ENCODE results near the gene COA4.
A peak's percentile ranks its signal among the peaks of the same experiment; 100 is the strongest.
"Not testable (repeated sequence)": the region's sequence is repeated elsewhere in the genome, so short reads cannot be mapped to it uniquely, and the experiment has no call there.

Gene COA4

DNA sequence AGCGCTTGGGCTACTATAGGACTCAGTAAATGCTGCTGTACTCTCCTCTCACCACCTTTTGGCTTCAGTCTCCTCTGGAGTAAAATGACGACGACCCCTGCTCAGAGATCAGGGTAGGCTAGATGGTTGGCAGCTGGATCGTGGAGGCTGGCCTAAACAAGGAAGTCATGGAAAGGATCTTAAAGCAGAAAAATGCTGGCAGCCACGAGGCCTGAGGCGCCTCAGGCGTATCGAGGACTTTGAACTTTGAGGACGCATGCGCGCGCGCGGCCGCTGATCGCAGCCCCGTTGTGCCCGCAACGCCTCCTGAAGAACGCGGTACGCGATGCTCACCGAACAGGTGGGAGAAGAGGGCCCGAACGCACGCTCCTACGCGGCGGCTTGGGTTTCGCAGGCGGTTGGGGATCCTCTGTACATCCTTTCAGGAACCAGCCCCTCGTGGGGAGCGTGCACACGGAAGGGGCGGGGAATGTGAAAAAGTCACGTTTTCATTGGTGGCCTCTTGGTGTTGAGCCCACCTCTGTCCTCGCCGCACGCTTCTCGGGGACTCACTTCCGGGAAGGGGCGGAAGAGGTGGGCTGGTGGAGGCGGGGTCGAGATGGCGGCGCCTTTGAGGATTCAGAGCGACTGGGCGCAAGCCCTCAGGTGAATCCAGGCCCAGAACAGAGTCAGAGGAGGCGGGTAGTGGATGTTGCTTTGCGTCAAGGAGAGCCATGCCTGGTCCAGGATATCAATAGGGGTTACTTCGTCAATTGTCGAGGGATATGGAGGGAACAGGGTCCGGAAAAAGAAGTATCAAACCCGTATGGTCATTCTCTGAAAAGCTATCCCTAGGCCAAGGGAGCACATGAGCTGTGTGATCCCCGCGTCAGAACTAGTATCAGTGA lies at the start of gene COA4, which contains the start of gene PAAF1:
Gene COA4 (minus strand): TSS at position 423 of the 887 bp plus-strand sequence. CDS start 3,468 bp downstream, outside the sequence.
Gene PAAF1 (plus strand): TSS at position 576 of the 887 bp plus-strand sequence. CDS start 23 bp downstream, at position 599.
- peak; percentile 93 for DNase-seq (ENCODE audit: low read depth)

DNA sequence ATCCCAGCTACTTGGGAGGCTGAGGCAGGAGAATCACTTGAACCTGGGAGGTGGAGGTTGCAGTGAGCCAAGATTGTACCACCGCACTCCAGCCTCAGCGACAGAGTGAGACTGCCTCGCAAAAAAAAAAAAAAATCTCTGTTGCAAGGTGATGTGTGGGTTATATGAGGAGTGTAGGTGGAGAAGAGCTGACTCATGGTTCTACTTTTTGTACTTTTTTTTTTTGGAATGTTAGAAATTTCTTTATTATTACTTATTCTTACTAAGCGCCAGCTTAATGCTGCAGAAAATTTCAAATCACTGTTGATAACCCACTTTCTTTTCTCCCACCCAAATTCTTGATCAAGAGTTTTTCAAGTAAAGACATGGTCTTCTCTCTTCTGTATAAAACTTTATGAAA lies 44.5 kb upstream of the COA4 start:
- no peak for DNase-seq (ENCODE audit: low read depth)

DNA sequence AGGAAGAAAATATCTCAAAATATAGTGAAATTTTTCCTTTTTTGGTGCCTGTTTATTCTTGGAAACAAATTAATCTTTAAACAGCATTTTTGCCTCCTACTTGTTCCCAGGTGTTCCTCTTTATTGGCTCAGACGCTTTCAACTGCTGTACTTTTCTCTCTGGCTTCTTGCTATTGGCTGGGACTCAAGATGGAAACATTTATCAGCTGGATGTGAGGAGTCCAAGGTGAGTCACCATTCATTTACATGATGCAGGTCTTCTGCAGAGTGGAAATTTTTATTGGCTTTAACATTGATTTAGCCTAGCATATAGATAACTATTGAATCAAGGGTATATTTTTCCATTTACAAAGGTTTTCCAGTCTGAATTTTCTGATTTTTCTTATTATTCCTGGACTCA lies 39.8 kb upstream of the COA4 start:
- no peak for DNase-seq (ENCODE audit: low read depth)

DNA sequence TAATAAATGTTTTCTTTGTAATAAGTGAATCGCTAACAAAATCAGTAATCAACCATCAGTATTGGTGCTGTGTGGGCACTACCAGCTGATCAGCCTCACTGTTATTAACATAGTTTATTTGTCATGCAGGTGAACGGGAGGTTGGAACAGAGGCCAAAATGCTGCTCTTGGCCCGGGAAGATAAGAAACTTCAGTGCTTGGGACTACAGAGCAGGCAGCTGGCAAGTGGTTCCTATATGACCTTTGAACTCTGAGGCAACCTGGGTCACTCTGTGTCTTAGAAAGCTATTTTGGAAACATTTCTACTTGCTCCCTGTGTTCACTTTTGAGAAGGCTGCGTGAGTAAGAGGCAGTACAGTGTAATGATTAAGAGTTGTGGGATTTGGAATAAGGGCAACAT lies 37.6 kb upstream of the COA4 start:
- DNase-seq (ENCODE audit: low read depth), result no peak

DNA sequence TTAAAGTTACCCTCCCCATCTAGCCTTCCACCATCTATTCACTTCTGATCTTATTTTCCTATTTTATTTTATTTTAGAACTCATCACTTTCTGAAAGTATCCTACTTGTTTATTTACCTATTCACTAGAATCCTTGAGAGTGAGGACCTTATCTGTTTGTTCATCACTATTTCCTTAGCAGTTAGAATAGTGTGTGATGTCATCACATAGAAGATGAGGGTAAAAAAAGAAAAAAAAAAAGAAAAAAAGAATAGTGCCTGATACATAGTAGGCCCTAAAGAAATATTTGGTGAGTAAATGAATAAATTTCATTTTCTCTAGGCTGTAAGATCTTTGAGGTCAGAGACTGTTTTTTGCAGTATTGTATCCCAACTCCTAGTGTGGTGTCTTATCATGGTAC lies 36.8 kb upstream of the COA4 start:
- no peak for DNase-seq (ENCODE audit: low read depth)

DNA sequence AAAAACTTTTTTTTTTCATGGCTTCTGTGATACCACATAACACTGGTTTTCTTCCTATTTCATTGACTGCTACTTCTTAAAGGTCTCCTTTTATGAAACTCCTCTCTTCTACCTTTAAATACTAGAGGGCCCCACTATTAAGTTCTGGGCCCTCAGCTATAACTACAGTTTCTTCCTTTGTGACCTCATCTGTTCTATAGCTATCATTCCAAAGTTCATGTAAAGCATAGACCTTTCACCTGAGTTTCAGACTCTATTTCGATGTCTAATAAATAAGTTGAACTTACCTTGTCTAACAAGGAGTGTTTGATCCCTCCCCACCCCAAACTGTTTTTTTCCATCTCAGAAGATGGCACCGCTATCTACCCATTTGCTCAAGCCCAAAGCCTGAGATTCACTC lies 35.4 kb upstream of the COA4 start:
- DNase-seq (ENCODE audit: low read depth), result no peak

DNA sequence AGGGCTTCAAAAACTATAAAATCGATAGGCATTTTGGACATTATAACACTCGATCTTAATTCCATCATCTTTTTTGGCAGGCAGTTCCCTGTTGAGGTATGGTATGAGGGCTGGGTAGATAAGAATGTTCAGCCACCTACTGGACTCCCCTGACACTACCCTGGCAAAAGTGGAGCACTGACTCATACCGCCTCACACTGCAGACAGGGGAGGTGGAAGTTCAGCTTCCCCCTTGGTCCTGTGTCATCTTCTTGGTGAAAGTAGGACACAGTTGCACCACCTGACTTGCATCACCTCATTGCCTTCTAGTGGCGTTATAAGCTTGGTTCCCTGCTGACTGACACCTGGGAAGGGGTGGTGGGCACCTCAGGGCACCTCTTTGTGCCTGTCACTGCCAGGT lies 30.5 kb upstream of the COA4 start:
- no peak for DNase-seq (ENCODE audit: low read depth)

DNA sequence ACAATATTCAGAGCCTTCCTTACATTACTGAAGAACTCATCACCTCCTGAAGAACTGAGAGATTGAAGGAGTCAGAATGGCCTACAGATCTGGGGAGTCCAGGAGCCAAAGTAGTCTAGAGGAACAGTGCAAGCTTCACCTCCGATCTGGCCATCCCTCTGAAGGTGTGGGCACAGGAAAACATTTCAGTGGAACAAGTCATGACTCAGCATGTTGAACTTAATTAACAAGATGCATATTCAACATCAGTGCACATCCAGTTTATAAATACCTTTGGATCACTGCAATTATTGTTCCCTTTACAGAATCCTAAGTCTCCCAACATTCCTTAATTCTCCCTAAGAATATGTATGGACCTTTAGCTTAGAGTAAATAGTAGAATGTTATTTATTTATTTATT lies 25.7 kb upstream of the COA4 start:
- no peak for DNase-seq (ENCODE audit: low read depth)

DNA sequence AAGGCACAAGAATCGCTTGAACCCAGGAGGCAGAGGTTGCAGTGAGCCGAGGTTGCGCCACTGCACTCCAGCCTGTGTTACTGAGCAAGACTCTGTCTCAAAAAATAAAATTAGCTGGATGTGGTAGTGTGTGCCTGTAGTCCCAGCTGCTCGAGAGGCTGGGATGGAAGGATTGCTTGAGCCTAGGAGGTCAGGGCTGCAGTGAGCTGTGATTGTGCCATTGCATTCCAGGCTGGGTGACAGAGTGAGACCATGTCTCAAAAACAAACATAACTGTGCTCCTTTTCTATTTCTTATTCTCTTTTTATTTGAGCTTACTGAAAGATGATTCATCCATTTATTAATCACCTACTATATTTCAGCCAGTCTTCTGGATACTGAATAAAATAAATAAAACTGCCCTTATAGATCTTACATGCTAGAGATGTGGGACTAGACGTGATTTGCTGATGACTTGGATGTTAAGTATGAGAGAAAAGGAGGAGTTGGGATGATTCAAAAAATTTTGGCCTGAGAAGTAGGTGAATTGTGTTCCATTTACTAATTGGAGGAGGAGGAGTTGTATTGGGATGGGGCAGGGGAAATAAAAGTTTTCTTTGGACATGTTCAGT lies 18.2 kb upstream of the COA4 start:
- no peak for DNase-seq (ENCODE audit: low read depth)

DNA sequence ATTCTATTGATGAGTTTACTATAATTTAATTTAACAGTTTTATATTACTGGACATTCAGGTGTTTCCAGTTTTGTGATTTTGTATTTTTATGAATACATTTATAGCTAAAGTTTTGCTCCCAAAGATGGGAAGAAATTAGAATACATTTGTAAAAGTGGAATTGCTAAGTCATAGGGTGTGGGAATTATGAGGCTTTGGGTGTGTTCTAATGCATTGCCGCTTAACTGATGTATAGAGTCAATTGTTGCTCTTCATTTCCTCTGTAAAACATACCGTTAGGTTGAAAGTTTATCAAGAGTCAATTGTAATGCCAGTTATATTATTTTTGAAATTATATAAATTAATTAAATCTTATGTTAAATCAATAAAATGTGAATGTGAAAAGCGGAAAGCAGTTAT lies 16.4 kb upstream of the COA4 start:
- no peak for DNase-seq (ENCODE audit: low read depth)

DNA sequence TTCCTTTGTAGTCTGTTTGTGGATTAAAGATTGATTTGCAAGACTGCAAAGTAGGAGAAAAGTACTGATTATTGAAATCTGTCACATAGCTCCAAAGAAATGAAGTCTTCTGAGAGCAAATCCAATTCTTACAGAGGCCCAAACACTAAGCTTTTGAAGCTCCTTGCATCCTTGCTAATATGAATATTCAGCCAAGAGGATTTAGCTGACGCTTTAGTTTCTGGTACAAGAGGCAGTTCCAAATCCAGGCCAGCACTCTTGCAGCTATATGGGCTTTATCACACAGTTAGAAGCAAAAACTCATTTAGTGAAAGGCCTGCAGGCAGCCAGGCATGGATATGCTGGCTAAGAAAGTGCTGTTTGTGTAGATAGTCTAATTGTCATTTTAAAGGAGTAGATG lies 12.9 kb upstream of the COA4 start:
- no peak for DNase-seq (ENCODE audit: low read depth)

DNA sequence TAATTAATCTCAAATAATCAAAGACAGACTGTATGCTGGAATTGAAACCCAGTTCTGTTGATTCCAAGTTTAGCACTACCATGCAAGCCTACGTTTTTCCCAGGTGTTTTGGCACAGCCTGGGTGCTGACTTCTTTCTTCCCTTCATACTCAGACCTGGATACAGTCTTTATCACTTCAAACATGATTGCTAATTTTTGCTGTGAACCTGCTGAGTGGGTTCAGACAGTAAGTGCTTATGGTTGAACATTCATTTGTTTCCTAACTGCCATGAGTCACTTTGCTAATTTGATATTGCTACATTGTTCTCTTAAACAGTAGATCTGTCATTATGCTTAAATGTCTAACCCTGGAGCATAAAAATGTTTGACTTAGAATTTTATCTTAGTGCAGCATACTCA lies 12.4 kb upstream of the COA4 start:
- peak; percentile 50 for DNase-seq (ENCODE audit: low read depth)

DNA sequence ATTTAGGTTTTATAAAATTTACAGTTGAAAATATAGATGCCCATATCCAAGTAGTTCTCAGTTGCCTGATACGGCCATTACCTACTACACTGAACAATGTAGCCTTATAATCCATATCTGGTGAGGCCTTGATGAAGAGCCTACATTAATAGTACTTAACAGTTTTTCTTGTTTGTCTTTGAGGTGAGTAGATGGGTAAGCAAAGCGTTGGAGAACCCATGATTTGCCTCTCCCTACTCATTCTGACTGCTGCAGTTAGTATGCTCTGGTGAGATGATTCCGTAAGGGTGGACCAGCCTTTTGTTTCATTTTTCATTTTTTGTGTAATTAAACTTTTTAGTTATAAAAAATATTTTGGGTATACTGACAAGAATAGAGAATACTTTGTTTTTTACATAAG lies 11.6 kb upstream of the COA4 start:
- DNase-seq (ENCODE audit: low read depth), result no peak

DNA sequence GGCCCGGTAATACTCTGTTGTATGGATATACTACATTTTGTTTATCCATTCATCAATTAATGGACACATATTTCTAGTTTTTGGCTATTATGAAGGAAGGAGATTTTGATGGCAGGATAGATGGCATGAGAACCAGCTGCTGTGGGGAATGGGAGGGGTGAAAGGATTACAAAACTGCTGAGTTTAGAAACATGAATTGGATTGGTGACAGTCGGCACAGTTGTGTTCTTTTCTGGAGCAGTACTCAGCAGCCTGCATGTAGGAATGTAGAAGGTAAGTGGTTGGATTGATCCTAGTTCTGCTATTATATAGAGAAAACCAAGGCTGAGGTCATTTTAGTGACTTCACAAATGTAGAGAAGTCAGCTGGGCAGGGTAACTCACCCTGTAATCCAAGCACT lies 7.2 kb upstream of the COA4 start:
- no peak for DNase-seq (ENCODE audit: low read depth)

DNA sequence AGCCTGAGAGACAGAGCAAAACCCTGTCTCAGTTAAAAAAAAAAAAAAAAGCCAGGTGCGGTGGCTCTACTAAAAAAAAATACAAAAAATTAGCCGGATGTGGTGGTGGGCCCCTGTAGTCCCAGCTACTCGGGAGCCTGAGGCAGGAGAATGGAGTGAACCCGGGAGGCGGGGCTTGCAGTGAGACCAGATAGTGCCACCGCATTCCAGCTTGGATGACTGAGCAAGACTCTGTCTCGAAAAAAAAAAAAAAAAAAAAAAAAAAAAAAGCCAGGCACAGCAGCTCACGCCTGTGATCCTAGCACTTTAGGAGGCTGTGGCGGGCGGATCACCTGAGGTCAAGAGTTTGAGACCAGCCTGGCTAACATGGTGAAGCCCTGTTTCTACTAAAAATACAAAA lies 3.8 kb upstream of the COA4 start:
- not testable (repeated sequence) for DNase-seq (ENCODE audit: low read depth)

DNA sequence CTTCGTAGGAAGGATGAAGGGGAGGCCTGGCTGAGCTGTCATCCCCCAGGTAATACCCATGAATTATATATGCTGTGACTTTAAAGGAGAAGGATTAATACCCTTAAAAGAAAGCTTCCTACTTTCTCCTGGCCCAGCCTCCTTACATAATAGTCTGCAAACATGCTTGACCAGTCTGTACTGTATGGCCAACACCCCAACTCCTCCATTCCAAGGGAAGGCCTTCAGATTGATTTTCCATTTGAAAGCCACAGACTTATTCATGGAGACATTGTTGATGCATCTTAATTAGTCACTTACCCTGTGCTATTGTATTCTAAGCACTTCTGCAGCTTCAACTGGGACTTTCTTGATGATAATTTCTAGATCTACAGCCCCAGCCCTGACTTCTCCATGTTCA lies 2.1 kb upstream of the COA4 start:
- DNase-seq (ENCODE audit: low read depth), result no peak

DNA sequence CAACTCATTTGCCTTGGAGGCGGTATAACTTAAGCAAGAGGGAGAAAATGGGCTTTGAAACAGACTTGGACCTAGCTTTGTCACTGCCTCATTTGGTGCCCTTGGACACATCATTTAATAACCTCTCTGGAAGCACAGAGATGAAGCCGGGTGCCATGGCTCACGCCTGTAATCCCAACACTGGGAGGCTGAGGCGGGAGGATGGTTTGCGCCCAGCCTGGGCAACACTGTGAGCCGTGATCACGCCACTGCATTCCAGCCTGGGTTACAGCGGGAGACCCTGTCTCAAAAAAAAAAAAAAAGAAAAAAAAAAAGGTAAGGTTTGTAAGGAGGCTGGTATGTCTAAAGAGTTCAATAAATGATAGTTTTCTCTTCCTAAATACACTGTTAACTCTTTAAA lies 806 bp downstream of the COA4 start:
- DNase-seq (ENCODE audit: low read depth), result no peak

DNA sequence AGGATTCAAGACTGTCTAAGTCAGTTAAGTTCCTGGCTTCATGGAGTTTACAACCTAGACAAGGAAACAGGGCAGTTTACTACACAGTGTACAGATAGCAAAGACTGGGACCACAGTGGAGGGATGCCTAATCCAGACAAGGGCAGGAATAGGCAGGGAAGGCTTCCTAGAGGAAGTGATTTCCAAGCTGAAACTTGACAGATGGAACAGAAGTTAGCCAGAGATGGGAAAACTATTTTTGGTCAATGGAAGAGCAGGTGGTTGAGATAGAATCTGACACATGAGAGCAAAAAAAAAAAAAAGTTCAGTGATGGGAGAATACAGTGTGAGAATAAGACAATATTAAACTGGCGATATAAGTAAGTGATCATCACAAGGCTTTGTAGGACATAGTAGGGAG lies 1.3 kb downstream of the COA4 start:
- DNase-seq (ENCODE audit: low read depth), result no peak

DNA sequence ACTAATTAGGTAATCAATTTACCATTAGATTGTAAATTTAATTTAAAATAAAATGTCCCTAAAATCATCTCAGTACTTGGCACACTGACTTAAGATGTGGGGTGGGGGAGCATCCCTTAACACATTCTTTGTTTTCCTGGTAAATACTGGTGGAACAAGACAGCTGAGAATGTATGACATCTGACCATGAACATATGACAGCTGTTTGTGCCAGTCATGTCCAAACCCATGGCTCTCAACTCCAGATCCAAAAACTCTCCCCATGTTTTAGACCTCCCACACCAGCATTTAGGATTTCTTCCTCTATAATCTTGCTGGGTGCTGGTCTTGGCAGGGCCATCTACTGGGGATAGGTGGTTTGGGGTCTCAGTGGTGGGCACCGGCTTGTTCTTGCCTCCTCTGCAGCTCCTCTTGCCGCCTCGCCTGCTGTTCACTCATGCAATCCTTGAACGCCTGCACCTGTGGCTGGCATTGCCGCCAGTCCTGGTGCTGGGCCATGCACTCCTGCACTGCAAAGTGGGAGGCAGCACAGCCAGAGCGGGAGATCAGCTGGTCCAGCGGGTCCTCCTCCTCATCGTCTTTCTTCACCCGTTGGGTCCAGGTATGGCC lies 3.8 kb downstream of the COA4 start:
- no peak for DNase-seq (ENCODE audit: low read depth)

DNA sequence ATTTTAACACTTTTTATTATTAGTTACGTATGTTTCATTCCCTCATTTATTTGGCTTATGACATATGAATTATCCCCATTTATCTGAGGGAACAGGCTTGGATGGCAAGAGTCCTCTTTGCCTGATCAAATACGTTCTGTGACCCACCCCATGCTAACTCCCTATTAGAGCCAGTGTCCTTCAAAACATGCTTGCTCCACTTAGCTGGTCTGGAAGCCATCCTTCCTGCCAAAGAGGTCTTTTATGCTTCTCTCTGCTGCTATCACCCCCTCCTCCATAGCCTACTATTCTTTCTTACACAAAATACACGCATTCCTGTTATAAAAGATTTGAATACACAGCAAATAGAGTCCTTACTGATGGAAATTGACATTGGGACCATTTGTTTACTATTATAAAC lies 6.4 kb downstream of the COA4 start:
- DNase-seq (ENCODE audit: low read depth), result no peak

DNA sequence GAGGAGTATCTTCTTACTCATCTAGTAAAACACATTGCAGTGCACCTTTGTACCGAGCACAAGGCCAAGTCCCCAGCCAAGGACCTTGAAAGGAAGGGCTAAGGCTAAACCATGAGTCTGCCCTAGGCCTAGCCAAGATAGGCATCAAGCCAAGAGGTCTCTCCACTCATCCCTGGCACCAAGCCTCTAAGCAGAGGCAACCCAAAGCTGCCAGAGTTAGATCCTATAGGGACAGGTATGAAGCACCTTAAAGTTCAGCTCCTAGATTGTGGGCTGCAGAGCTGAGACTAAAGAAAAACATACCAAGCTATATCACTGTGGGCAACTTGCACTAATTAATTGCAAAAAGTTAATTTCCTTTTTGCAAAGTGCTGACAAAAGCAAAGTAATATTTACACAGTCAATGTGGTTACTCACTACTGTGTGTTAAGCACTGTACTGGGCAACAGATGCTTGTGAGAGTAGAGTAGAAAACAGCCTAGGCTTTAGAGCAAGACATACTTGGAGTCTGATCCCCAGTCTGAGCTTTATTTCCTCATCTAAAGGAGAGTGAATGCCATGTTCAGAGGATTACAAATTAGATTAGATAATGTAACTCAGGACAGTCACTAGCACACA lies 7.2 kb downstream of the COA4 start:
- DNase-seq (ENCODE audit: low read depth), result no peak

DNA sequence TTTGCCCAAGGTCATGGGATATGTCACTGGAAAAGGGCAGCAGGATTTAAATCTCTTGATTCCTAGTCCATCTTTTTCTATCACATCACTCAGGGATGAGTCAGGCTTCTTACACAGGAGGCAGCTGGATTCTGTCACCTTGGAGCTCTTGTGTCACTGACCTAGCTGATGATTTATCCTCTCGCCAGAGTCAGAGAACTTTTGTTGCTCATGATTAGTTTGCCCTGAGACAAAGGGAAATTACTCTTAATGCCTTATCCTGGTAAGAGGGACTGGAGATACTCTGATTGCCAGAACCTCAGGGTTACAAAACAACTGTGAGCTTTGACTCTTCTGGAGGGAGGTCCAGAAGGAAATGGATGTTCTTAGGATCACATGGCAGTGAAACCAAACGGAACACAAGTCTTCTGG lies 10.1 kb downstream of the COA4 start:
- DNase-seq (ENCODE audit: low read depth), result peak; percentile 80

DNA sequence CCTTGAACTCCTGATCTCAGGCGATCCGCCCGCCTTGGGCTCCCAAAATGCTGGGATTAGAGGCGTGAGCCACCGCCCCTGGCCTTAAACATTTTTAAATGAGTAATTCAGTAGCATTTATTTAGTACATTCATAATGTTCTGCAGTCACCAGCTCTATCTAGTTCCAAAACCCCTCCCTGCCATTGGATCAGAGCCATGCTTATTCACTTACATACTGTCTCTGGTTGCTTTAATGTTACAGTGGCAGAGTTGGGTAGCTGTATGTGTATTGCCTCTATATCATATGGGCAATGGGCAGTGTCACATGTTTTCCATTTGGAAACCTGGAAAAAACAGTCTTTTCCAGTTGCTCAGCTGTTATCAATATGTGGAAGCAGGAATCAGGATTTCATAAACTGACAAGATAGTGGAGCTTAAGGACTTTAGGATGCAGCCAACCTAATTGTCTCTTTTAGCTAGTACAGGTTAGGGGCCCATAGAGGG lies 10.5 kb downstream of the COA4 start:
- DNase-seq (ENCODE audit: low read depth), result peak; percentile 43

Measured in fibroblast of gingiva (primary cell).